ENCODE measurements around the gene MRPS15.

Gene MRPS15

DNA sequence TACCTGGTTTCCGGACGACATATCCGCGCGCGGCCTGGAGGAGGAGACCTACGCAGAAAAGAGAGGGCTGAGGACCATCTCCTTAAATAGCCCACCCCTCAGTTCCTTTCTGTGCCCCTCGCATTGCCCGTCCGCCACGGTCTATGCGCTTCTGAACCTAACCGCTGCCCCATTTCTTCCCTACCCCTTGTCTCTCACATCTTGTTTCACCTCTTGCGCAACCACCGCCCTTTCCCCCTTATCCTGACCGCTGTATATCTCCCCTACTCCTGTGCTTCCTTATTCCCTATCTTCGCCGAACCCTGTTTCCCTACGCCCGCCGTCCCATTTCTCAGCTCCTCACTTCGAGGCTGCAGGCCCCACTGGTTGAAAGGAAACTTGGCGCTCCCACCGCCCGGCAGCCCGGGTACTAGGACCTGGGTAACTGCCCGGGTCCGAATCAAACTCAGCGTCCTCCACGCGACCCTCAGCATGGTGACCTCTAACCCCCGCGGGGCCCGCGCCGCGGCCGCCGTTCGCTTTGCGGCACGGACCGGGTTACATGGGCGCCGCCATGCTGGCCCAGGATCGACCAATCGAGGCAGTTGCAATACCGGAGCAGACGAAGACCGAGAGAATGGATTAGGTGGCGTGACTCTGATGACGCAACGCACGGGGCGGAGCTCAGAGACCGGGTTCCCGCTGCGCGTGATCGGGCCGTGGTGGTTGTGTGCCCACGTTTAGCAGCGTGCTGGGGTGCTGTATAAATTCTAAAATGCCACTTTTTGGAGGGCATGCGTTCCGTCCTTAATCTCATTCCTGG lies at the start of gene MRPS15 (continued):
- TF ChIP-seq, protein P1, sequence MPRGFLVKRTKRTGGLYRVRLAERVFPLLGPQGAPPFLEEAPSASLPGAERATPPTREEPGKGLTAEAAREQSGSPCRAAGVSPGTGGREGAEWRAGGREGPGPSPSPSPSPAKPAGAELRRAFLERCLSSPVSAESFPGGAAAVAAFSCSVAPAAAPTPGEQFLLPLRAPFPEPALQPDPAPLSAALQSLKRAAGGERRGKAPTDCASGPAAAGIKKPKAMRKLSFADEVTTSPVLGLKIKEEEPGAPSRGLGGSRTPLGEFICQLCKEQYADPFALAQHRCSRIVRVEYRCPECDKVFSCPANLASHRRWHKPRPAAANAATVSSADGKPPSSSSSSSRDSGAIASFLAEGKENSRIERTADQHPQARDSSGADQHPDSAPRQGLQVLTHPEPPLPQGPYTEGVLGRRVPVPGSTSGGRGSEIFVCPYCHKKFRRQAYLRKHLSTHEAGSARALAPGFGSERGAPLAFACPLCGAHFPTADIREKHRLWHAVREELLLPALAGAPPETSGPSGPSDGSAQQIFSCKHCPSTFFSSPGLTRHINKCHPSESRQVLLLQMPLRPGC (tag by site-specific recombination; IDR thresholded peaks at IDR 0.05), result peak; percentile 84
- TF ChIP-seq KLF1 (tag by site-specific recombination; IDR thresholded peaks at IDR 0.05) (peak; percentile 65), SCRT1 (tag by site-specific recombination; IDR thresholded peaks at IDR 0.05; ENCODE audit: borderline replicate concordance) (0 out of 2 replicates have a peak, but pooled peaks have one; percentile 20), ZNF416 (tag by site-specific recombination; IDR thresholded peaks at IDR 0.05) (no peak), ZNF266 (tag by site-specific recombination; IDR thresholded peaks at IDR 0.05; ENCODE audit: low read depth) (no peak), ZNF624 (tag by site-specific recombination; IDR thresholded peaks at IDR 0.05) (no peak), SP3 (tag by site-specific recombination; IDR thresholded peaks at IDR 0.05) (peak; percentile 82), IKZF3 (tag by site-specific recombination; IDR thresholded peaks at IDR 0.05) (no peak), ZNF341 (tag by site-specific recombination; IDR thresholded peaks at IDR 0.05; ENCODE audit: low read depth) (no peak), PRDM1 (tag by site-specific recombination; IDR thresholded peaks at IDR 0.05) (no peak; the same call in 1 of the 2 replicates), TCF7L2 (IDR thresholded peaks at IDR 0.05; ENCODE audit: borderline replicate concordance, low read depth, low read length) (no peak), ZNF169 (tag by site-specific recombination; IDR thresholded peaks at IDR 0.05) (no peak), KLF8 (tag by site-specific recombination; IDR thresholded peaks at IDR 0.05) (peak; percentile 89), ZNF560 (tag by site-specific recombination; IDR thresholded peaks at IDR 0.05; ENCODE audit: borderline replicate concordance) (no peak), ZNF623 (tag by site-specific recombination; IDR thresholded peaks at IDR 0.05) (peak; percentile 19), ZNF391 (tag by site-specific recombination; IDR thresholded peaks at IDR 0.05; ENCODE audit: borderline replicate concordance, low read depth) (peak; percentile 69; the same call in 1 of the 2 replicates), ZNF221 (tag by site-specific recombination; IDR thresholded peaks at IDR 0.05; ENCODE audit: borderline replicate concordance) (0 out of 2 replicates have a peak, but pooled peaks have one; percentile 68), ZNF133 (tag by site-specific recombination; IDR thresholded peaks at IDR 0.05) (no peak), ZSCAN30 (tag by site-specific recombination; IDR thresholded peaks at IDR 0.05) (peak; percentile 91), ZNF214 (tag by site-specific recombination; IDR thresholded peaks at IDR 0.05; ENCODE audit: borderline replicate concordance) (no peak), HOXD13 (CRISPR knock-in tag; IDR thresholded peaks at IDR 0.05; ENCODE audit: borderline replicate concordance) (no peak), HOXA7 (CRISPR knock-in tag; IDR thresholded peaks at IDR 0.05; ENCODE audit: borderline replicate concordance) (no peak), REPIN1 (tag by site-specific recombination; IDR thresholded peaks at IDR 0.05; ENCODE audit: low read depth) (no peak), ZNF184 (tag by site-specific recombination; IDR thresholded peaks at IDR 0.05) (no peak; the same call in 1 of the 2 replicates), ZNF548 (tag by site-specific recombination; IDR thresholded peaks at IDR 0.05) (no peak)
- TF ChIP-seq, protein P2, sequence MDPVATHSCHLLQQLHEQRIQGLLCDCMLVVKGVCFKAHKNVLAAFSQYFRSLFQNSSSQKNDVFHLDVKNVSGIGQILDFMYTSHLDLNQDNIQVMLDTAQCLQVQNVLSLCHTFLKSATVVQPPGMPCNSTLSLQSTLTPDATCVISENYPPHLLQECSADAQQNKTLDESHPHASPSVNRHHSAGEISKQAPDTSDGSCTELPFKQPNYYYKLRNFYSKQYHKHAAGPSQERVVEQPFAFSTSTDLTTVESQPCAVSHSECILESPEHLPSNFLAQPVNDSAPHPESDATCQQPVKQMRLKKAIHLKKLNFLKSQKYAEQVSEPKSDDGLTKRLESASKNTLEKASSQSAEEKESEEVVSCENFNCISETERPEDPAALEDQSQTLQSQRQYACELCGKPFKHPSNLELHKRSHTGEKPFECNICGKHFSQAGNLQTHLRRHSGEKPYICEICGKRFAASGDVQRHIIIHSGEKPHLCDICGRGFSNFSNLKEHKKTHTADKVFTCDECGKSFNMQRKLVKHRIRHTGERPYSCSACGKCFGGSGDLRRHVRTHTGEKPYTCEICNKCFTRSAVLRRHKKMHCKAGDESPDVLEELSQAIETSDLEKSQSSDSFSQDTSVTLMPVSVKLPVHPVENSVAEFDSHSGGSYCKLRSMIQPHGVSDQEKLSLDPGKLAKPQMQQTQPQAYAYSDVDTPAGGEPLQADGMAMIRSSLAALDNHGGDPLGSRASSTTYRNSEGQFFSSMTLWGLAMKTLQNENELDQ (tag by site-specific recombination; IDR thresholded peaks at IDR 0.05; ENCODE audit: low read depth), result no peak
- TF ChIP-seq, protein P3, sequence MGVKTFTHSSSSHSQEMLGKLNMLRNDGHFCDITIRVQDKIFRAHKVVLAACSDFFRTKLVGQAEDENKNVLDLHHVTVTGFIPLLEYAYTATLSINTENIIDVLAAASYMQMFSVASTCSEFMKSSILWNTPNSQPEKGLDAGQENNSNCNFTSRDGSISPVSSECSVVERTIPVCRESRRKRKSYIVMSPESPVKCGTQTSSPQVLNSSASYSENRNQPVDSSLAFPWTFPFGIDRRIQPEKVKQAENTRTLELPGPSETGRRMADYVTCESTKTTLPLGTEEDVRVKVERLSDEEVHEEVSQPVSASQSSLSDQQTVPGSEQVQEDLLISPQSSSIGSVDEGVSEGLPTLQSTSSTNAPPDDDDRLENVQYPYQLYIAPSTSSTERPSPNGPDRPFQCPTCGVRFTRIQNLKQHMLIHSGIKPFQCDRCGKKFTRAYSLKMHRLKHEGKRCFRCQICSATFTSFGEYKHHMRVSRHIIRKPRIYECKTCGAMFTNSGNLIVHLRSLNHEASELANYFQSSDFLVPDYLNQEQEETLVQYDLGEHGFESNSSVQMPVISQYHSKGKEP (tag by site-specific recombination; IDR thresholded peaks at IDR 0.05), result peak; percentile 94
- TF ChIP-seq, protein P4, sequence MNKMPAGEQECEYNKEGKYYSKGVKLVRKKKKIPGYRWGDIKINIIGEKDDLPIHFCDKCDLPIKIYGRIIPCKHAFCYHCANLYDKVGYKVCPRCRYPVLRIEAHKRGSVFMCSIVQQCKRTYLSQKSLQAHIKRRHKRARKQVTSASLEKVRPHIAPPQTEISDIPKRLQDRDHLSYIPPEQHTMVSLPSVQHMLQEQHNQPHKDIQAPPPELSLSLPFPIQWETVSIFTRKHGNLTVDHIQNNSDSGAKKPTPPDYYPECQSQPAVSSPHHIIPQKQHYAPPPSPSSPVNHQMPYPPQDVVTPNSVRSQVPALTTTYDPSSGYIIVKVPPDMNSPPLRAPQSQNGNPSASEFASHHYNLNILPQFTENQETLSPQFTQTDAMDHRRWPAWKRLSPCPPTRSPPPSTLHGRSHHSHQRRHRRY (tag by site-specific recombination; IDR thresholded peaks at IDR 0.05), result no peak
- TF ChIP-seq, protein P5, sequence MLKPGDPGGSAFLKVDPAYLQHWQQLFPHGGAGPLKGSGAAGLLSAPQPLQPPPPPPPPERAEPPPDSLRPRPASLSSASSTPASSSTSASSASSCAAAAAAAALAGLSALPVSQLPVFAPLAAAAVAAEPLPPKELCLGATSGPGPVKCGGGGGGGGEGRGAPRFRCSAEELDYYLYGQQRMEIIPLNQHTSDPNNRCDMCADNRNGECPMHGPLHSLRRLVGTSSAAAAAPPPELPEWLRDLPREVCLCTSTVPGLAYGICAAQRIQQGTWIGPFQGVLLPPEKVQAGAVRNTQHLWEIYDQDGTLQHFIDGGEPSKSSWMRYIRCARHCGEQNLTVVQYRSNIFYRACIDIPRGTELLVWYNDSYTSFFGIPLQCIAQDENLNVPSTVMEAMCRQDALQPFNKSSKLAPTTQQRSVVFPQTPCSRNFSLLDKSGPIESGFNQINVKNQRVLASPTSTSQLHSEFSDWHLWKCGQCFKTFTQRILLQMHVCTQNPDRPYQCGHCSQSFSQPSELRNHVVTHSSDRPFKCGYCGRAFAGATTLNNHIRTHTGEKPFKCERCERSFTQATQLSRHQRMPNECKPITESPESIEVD (tag by site-specific recombination; IDR thresholded peaks at IDR 0.05), result no peak; the same call in 1 of the 2 replicates
- TF ChIP-seq, protein P6, sequence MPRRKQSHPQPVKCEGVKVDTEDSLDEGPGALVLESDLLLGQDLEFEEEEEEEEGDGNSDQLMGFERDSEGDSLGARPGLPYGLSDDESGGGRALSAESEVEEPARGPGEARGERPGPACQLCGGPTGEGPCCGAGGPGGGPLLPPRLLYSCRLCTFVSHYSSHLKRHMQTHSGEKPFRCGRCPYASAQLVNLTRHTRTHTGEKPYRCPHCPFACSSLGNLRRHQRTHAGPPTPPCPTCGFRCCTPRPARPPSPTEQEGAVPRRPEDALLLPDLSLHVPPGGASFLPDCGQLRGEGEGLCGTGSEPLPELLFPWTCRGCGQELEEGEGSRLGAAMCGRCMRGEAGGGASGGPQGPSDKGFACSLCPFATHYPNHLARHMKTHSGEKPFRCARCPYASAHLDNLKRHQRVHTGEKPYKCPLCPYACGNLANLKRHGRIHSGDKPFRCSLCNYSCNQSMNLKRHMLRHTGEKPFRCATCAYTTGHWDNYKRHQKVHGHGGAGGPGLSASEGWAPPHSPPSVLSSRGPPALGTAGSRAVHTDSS (tag by site-specific recombination; IDR thresholded peaks at IDR 0.05), result 0 out of 2 replicates have a peak, but pooled peaks have one; percentile 28
